Camera-type eye (tissue), 1 donor: Measurements from ENCODE around the gene PEDS1. TPM values are rescaled to one million over a fixed set of nuclear protein-coding genes. Genes with fewer than 3 reads are reported as not detected.

Experiments used
- total RNA-seq: library from RNA; depleted of rRNA; stranded (reverse); fragments of >200 nt; gene quantifications from one replicate; pipeline ENCODE4 v1.2.3, GENCODE V29; 2014

Gene PEDS1
- total RNA-seq = 7.6 TPM

GRCh38 chr20:50153500-50154377 lies at the start of gene PEDS1:
TSS of gene PEDS1 (minus strand) at chr20:50153723. CDS start at chr20:50153637, 86 bp downstream.

GRCh38 chr20:50190251-50191064 lies 36.9 kb upstream of the PEDS1 start, which contains the start of gene CEBPB:
TSS of gene CEBPB (plus strand) at chr20:50190830. CDS start at chr20:50191034, 204 bp downstream.

GRCh38 chr20:50112512-50113419 lies 40.8 kb downstream of the PEDS1 start, which contains the start of gene UBE2V1:
TSS of gene UBE2V1 (minus strand) at chr20:50113150. CDS start at chr20:50113128, 22 bp downstream.

Other genes with a start within 250 kb of the PEDS1 start
- 4.4 TPM for gene SPATA2, start 238.2 kb downstream of the PEDS1 start, total RNA-seq
- 116 TPM for gene RNF114, start 217.3 kb downstream of the PEDS1 start, total RNA-seq
- gene SNAI1, start 170.7 kb downstream of the PEDS1 start, total RNA-seq = 0.22 TPM
- 52.8 TPM for gene UBE2V1, start 40.6 kb downstream of the PEDS1 start, total RNA-seq
- 9.1 TPM for gene CEBPB, start 37.1 kb upstream of the PEDS1 start, total RNA-seq